GM19043 (cell line): ENCODE measurements around the gene HOXB8.

ENCODE experiments used
- ATAC-seq: cut with Tn5 transposase; IDR thresholded peaks from one replicate; pipeline ENCODE4 v1.9.1; 2021; ENCODE audit warnings: low read depth; ENCODE audit not compliant: unreplicated experiment

HOXB8 gene

GRCh38 chr17:48587276-48588073 lies 27.6 kb downstream of the HOXB8 start:
- no peak for ATAC-seq

GRCh38 chr17:48586355-48587258 lies 28.5 kb downstream of the HOXB8 start:
- no peak for ATAC-seq

- ATAC-seq: no peak
Observed at GRCh38 chr17:48584223-48584741, 30.8 kb downstream of the HOXB8 start.

GRCh38 chr17:48583708-48584222 lies 31.3 kb downstream of the HOXB8 start:
- ATAC-seq: no peak

- ATAC-seq: no peak
Observed at GRCh38 chr17:48582750-48583069, 32.4 kb downstream of the HOXB8 start.

- ATAC-seq: no peak
Observed at GRCh38 chr17:48579760-48580554, 35.1 kb downstream of the HOXB8 start.

GRCh38 chr17:48579471-48579759 lies 35.7 kb downstream of the HOXB8 start:
- ATAC-seq: no peak

- no peak for ATAC-seq
Observed at GRCh38 chr17:48578616-48579470, 36.2 kb downstream of the HOXB8 start.

GRCh38 chr17:48577946-48578615 lies 37.0 kb downstream of the HOXB8 start, which contains the start of gene HOXB4:
Gene HOXB4 (minus strand): TSS chr17:48578350. CDS start chr17:48578319, 31 bp downstream.
- ATAC-seq: no peak

- no peak for ATAC-seq
Observed at GRCh38 chr17:48577330-48577945, 37.7 kb downstream of the HOXB8 start.

- no peak for ATAC-seq
Observed at GRCh38 chr17:48576479-48577309, 38.4 kb downstream of the HOXB8 start.

GRCh38 chr17:48575673-48576478 lies 39.2 kb downstream of the HOXB8 start:
- no peak for ATAC-seq

- ATAC-seq: no peak
Observed at GRCh38 chr17:48575066-48575582, 40.0 kb downstream of the HOXB8 start.

- no peak for ATAC-seq
Observed at GRCh38 chr17:48574505-48575065, 40.5 kb downstream of the HOXB8 start.

- no peak for ATAC-seq
Observed at GRCh38 chr17:48571826-48572417, 43.2 kb downstream of the HOXB8 start.
